ENCODE measurements around the gene CEBPB. TPM values are rescaled to one million over a fixed set of nuclear protein-coding genes. Genes with fewer than 3 reads are reported as not detected.
A peak's percentile ranks its signal among the peaks of the same experiment; 100 is the strongest.

Gene CEBPB
- total RNA-seq, 6 experiments from 2014 or later = 130 to 182 (median 152) TPM

- Histone ChIP-seq H3K4me1 (peaks cover 0 to 6% (median 0%) of the 10 kb centered on the region in 4 donors), H3K36me3 (no peaks in the 10 kb centered on the region), H3K4me3 (no peak overlapping the region), H3K27me3 (no peaks in the 10 kb centered on the region), H3K27ac (no peak overlapping the region), H3K9me3 (no peaks in the 10 kb centered on the region)
- 88% methylated on average over 8 of the region's 28 CpGs for WGBS (ENCODE audit: insufficient coverage, low coverage, low lambda C conversion rate, missing lambda C conversion rate)
- no peak for ATAC-seq
- peak in 1 of 3 donors; percentile 47 for DNase-seq
- intact Hi-C loops (cut with DNase I) = no loop called here
- no peak for TF ChIP-seq POLR2A (IDR thresholded peaks at IDR 0.05)
- no peak for TF ChIP-seq CTCF (IDR thresholded peaks at IDR 0.05)
Measured at GRCh38 chr20:50223039-50224005, 32.7 kb downstream of the CEBPB start.

- ATAC-seq = no peak
- no peak overlapping the region for H3K27ac ChIP-seq
- TF ChIP-seq CTCF (IDR thresholded peaks at IDR 0.05) (no peak), POLR2A (IDR thresholded peaks at IDR 0.05) (no peak)
- whole genome bisulfite sequencing (ENCODE audit: insufficient coverage, low coverage, low lambda C conversion rate, missing lambda C conversion rate) = 33% methylated on average over 1 of the region's 1 CpG
- H3K36me3 ChIP-seq = no peaks in the 10 kb centered on the region
- no peaks in the 10 kb centered on the region for H3K27me3 ChIP-seq
- peaks cover 0 to 6% (median 0%) of the 10 kb centered on the region in 4 donors for H3K4me1 ChIP-seq
- no peak overlapping the region for H3K4me3 ChIP-seq
- no peaks in the 10 kb centered on the region for H3K9me3 ChIP-seq
- peak in 1 of 3 donors; percentile 24 for DNase-seq
- intact Hi-C loops (cut with DNase I) = no loop called here
Measured at GRCh38 chr20:50224052-50224451, 33.4 kb downstream of the CEBPB start.

GRCh38 chr20:50224531-50225255, 34.1 kb downstream of the CEBPB start:
- Histone ChIP-seq H3K4me3 (no peak overlapping the region), H3K36me3 (no peaks in the 10 kb centered on the region), H3K9me3 (no peaks in the 10 kb centered on the region), H3K27me3 (no peaks in the 10 kb centered on the region), H3K4me1 (peaks cover 0 to 6% (median 0%) of the 10 kb centered on the region in 4 donors), H3K27ac (no peak overlapping the region)
- intact Hi-C loops (cut with DNase I) = no loop called here
- TF ChIP-seq CTCF (IDR thresholded peaks at IDR 0.05) (peak in 1 of 4 donors; percentile 5), POLR2A (IDR thresholded peaks at IDR 0.05) (no peak)
- ATAC-seq (peak in 1 of 4 donors; percentile 5), DNase-seq (peak in 1 of 3 donors; percentile 57)
- WGBS (ENCODE audit: insufficient coverage, low coverage, low lambda C conversion rate, missing lambda C conversion rate) = 55% methylated on average over 10 of the region's 10 CpGs

DNA sequence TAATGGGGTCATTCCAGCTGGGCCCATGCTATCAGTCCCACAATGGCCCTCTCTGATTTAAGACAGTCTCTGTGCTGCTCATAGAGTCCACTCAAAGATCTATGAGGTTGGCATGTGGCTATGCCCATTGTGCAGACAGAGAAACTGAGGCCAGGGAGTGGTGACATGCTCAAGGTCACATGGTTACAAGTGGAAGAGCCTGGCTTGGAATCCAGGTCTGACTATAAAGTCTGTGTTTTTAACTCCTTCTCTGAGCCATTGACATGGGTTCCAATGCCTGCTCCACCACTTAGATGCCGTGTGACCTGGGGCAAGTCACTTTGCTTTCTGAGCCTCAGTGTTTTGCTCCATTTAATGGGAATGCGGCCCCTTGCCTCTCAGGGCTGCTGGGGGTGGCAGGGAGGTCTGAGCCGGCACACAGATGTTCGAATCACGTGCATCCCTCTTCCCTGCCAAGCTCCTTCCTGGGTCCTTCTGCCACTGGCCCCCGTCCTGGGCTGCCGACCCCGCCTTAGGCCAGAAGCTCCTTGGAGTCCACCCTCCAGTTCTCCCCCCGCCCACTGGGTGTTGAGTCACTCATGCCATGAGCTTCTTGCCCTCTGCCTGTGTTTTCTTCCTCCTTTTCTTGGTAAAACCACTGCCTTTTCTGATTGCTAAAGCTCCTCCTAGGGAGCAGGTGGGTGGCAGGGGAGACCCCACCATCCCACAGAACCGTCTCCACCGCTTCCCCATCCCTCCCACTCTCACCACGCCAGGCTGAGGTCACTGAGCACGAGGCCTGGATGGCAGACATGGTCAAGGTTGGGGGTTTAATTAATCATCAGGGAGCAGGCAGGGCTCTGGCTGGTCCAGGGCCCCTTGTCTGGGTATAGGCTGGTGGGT, 35.7 kb downstream of the CEBPB start:
- peak in 2 of 3 donors; percentile 50 for DNase-seq
- 39% methylated on average over 6 of the region's 13 CpGs for WGBS (ENCODE audit: insufficient coverage, low coverage, low lambda C conversion rate, missing lambda C conversion rate)
- no peak for ATAC-seq
- Histone ChIP-seq H3K4me1 (peaks cover 0 to 4% (median 0%) of the 10 kb centered on the region in 4 donors), H3K27ac (no peak overlapping the region), H3K27me3 (no peaks in the 10 kb centered on the region), H3K9me3 (no peaks in the 10 kb centered on the region), H3K4me3 (no peak overlapping the region), H3K36me3 (no peaks in the 10 kb centered on the region)
- no peak for TF ChIP-seq CTCF (IDR thresholded peaks at IDR 0.05)
- intact Hi-C loops (cut with DNase I) = no loop called here
